IPS-15b (cell line): ENCODE measurements around the gene SPATA24.
A peak's percentile ranks its signal among the peaks of the same experiment; 100 is the strongest.

Source experiments
- H3K27me3 ChIP-seq: one replicate; pipeline ENCODE4 v1.6.1; 2013; ENCODE audit warnings: low read length; ENCODE audit not compliant: control insufficient read depth, insufficient read depth
- H3K36me3 ChIP-seq: one replicate; pipeline ENCODE4 v1.6.1; 2013; ENCODE audit warnings: low read length; ENCODE audit not compliant: control insufficient read depth, insufficient read depth
- H3K4me1 ChIP-seq: one replicate; pipeline ENCODE4 v1.6.1; 2013; ENCODE audit warnings: mild to moderate bottlenecking, low read length; ENCODE audit not compliant: control insufficient read depth, insufficient read depth
- H3K4me3 ChIP-seq: one replicate; pipeline ENCODE4 v1.5.1; 2013; ENCODE audit warnings: low read depth, low read length
- H3K9ac ChIP-seq: one replicate; pipeline ENCODE4 v1.6.1; 2013; ENCODE audit warnings: low read depth, mild to moderate bottlenecking, low read length
- H3K9me3 ChIP-seq: one replicate; pipeline ENCODE4 v1.6.1; 2013; ENCODE audit warnings: mild to moderate bottlenecking, low read length; ENCODE audit not compliant: control insufficient read depth, insufficient read depth

Gene SPATA24

DNA sequence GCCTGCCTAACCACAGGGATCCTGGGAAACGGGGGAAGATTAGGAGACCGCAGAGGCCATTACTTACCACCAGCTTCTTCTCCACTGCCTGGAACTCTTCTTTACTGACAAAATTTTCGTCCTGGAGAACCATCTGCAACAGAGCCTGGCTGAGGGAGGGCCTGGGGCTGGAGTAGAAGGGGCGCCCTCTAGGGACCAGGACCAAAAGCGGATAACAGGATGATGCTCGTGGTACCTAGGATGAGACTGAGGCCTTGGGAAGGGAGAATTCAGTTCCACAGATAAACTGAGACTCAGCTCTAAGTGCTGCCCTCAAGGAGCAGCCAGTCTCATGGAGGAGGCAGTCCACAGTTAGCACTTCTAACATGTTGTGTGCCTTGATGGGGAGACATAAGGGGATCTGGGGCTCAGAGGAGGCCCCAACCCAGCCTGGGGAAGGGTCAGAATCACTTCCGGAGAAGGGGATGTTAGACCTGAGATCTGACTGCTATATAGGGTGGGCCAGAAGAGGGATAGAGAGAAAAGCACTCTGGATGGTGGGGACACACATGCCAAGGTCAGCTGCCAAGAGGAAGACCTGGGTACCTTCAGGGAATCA lies 1.2 kb downstream of the SPATA24 start:
- Histone ChIP-seq H3K36me3 (no peaks in the 10 kb centered on the region), H3K9ac (no peak overlapping the region), H3K4me3 (peak overlapping the region; percentile 77), H3K4me1 (peaks cover 2% of the 10 kb centered on the region), H3K27me3 (peaks cover 10% of the 10 kb centered on the region), H3K9me3 (no peaks in the 10 kb centered on the region)

DNA sequence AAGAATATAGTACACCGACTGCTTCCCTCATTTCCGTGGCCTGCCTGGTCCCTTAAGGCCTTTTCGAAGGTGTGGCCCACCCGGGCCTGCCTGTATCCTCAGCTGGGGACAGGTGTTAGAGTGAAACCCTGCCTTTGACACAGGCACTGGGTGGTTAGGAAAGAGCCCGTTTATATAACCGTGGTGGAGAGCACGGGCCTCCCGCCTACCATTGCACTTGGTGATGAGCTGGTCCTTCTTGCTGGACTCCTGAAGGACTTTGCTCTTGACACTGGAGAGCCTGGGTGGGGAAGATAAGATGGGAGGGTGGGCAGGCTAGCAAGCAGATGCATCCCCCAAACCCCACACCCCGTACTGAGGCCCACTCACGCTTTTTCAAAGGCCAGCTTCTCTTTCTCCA lies 2.3 kb downstream of the SPATA24 start:
- Histone ChIP-seq H3K27me3 (peaks cover 2% of the 10 kb centered on the region), H3K9ac (no peak overlapping the region), H3K36me3 (no peaks in the 10 kb centered on the region), H3K4me1 (peaks cover 2% of the 10 kb centered on the region), H3K4me3 (no peak overlapping the region), H3K9me3 (no peaks in the 10 kb centered on the region)

- H3K9ac ChIP-seq: no peak overlapping the region
- H3K27me3 ChIP-seq: peaks cover 4% of the 10 kb centered on the region
- no peak overlapping the region for H3K4me3 ChIP-seq
- no peaks in the 10 kb centered on the region for H3K36me3 ChIP-seq
- H3K4me1 ChIP-seq: peaks cover 3% of the 10 kb centered on the region
- no peaks in the 10 kb centered on the region for H3K9me3 ChIP-seq
These were observed 4.3 kb downstream of the SPATA24 start for GRCh38 chr5:139399501-139400121.

- Histone ChIP-seq H3K36me3 (no peaks in the 10 kb centered on the region), H3K27me3 (peaks cover 19% of the 10 kb centered on the region), H3K9me3 (no peaks in the 10 kb centered on the region), H3K4me3 (no peak overlapping the region), H3K4me1 (peaks cover 3% of the 10 kb centered on the region), H3K9ac (no peak overlapping the region)
These were observed 6.0 kb downstream of the SPATA24 start for GRCh38 chr5:139397921-139398320.

GRCh38 chr5:139396691-139397090 lies 7.2 kb downstream of the SPATA24 start:
- Histone ChIP-seq H3K36me3 (no peaks in the 10 kb centered on the region), H3K4me3 (no peak overlapping the region), H3K9ac (no peak overlapping the region), H3K27me3 (peaks cover 19% of the 10 kb centered on the region), H3K4me1 (peaks cover 4% of the 10 kb centered on the region), H3K9me3 (no peaks in the 10 kb centered on the region)

- Histone ChIP-seq H3K36me3 (no peaks in the 10 kb centered on the region), H3K27me3 (peaks cover 22% of the 10 kb centered on the region), H3K9ac (no peak overlapping the region), H3K4me1 (peaks cover 5% of the 10 kb centered on the region), H3K9me3 (no peaks in the 10 kb centered on the region), H3K4me3 (no peak overlapping the region)
These were observed 7.8 kb downstream of the SPATA24 start for GRCh38 chr5:139395844-139396640.

GRCh38 chr5:139394654-139395566 lies 9.0 kb downstream of the SPATA24 start, which contains the start of gene PROB1:
Gene PROB1, minus strand, starts transcription at chr5:139395104. Its CDS starts 23 bp downstream, at chr5:139395081.
- H3K27me3 ChIP-seq: peaks cover 24% of the 10 kb centered on the region
- peak within 1 kb of the TSS; percentile 70 for H3K9ac ChIP-seq
- H3K36me3 ChIP-seq: no peaks in the 10 kb centered on the region
- peak within 1 kb of the TSS; percentile 72 for H3K4me3 ChIP-seq
- peaks cover 5% of the 10 kb centered on the region for H3K4me1 ChIP-seq
- H3K9me3 ChIP-seq: no peaks in the 10 kb centered on the region

DNA sequence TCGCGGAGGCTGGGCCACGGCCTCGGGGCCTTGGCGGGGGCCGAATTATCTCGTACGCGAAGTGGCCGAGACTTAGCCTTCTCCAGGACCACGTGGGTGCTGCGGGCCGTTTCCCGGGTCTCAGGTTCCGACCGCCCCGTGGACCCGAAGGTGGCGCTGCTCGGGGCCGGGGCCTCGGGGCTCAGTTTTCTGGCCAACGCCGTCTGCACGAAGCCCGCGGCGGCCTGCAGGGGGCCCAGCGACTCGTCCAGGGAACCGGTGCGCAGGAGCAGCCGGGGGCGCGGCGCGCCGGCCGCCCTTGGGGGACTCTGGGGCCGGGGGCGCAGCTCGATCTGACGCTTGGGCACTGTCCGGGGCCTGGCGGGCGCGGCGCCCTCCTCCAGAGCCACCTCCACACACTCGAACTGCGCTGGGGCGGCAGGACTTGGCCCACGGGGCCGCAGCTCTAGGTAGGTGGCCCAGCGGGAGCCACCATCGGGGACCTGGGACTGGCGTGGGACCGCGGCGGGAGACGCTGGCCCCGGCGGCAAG lies 9.7 kb downstream of the SPATA24 start:
- peaks cover 5% of the 10 kb centered on the region for H3K4me1 ChIP-seq
- no peaks in the 10 kb centered on the region for H3K9me3 ChIP-seq
- H3K36me3 ChIP-seq: no peaks in the 10 kb centered on the region
- peak overlapping the region; percentile 70 for H3K9ac ChIP-seq
- peaks cover 24% of the 10 kb centered on the region for H3K27me3 ChIP-seq
- peak overlapping the region; percentile 72 for H3K4me3 ChIP-seq

GRCh38 chr5:139393497-139394122 lies 10.3 kb downstream of the SPATA24 start:
- Histone ChIP-seq H3K36me3 (no peaks in the 10 kb centered on the region), H3K4me3 (peak overlapping the region; percentile 72), H3K4me1 (peaks cover 5% of the 10 kb centered on the region), H3K9me3 (no peaks in the 10 kb centered on the region), H3K9ac (peak overlapping the region; percentile 70), H3K27me3 (peaks cover 24% of the 10 kb centered on the region)

- Histone ChIP-seq H3K9ac (peak overlapping the region; percentile 70), H3K36me3 (no peaks in the 10 kb centered on the region), H3K27me3 (peaks cover 24% of the 10 kb centered on the region), H3K4me1 (peaks cover 12% of the 10 kb centered on the region), H3K9me3 (no peaks in the 10 kb centered on the region), H3K4me3 (peak overlapping the region; percentile 72)
These were observed 11.0 kb downstream of the SPATA24 start for GRCh38 chr5:139392678-139393496.
